ENCODE results near the gene OR1L6. TPM values are rescaled to one million over a fixed set of nuclear protein-coding genes. Genes with fewer than 3 reads are reported as not detected.

The OR1L6 gene
- total RNA-seq, 2 donors from 2014 or later: not detected

GRCh38 chr9:122754825-122755224 lies 12.7 kb downstream of the OR1L6 start:
- H3K9me3 ChIP-seq: no peaks in the 10 kb centered on the region
- H3K9ac ChIP-seq (ENCODE audit: low read depth in 2 of 2, low read length in 2 of 2): no peak overlapping the region
- H3K27ac ChIP-seq: no peak overlapping the region
- H3K4me1 ChIP-seq: no peaks in the 10 kb centered on the region
- H3K27me3 ChIP-seq: no peaks in the 10 kb centered on the region
- no peaks in the 10 kb centered on the region for H3K36me3 ChIP-seq
- H3K4me3 ChIP-seq: no peak overlapping the region
- no peak for DNase-seq
- intact Hi-C loops (cut with DNase I): no loop called here
- no peak for TF ChIP-seq CTCF (IDR thresholded peaks at IDR 0.05)

GRCh38 chr9:122767817-122768216 lies 25.7 kb downstream of the OR1L6 start:
- no peak for DNase-seq

GRCh38 chr9:122777052-122777451 lies 34.9 kb downstream of the OR1L6 start:
- intact Hi-C loops (cut with DNase I): no loop called here
- no peaks in the 10 kb centered on the region for H3K27me3 ChIP-seq
- no peak overlapping the region for H3K27ac ChIP-seq
- no peak overlapping the region for H3K9ac ChIP-seq (ENCODE audit: low read depth in 2 of 2, low read length in 2 of 2)
- H3K4me3 ChIP-seq: no peak overlapping the region
- no peaks in the 10 kb centered on the region for H3K4me1 ChIP-seq
- H3K36me3 ChIP-seq: no peaks in the 10 kb centered on the region
- no peak for TF ChIP-seq CTCF (IDR thresholded peaks at IDR 0.05)
- no peak for DNase-seq
- H3K9me3 ChIP-seq: no peaks in the 10 kb centered on the region

More at GRCh38 chr9:122767817-122768216, 25.7 kb downstream of the OR1L6 start:
- Histone ChIP-seq H3K36me3 (no peaks in the 10 kb centered on the region), H3K27ac (no peak overlapping the region), H3K4me1 (no peaks in the 10 kb centered on the region), H3K9ac (ENCODE audit: low read depth in 2 of 2, low read length in 2 of 2) (no peak overlapping the region), H3K27me3 (no peaks in the 10 kb centered on the region), H3K4me3 (no peak overlapping the region), H3K9me3 (no peaks in the 10 kb centered on the region)
- intact Hi-C loops (cut with DNase I): no loop called here
- no peak for TF ChIP-seq CTCF (IDR thresholded peaks at IDR 0.05)

GRCh38 chr9:122777935-122778627 lies 36.0 kb downstream of the OR1L6 start:
- no peak overlapping the region for H3K9ac ChIP-seq (ENCODE audit: low read depth in 2 of 2, low read length in 2 of 2)
- H3K4me3 ChIP-seq: no peak overlapping the region
- no peaks in the 10 kb centered on the region for H3K36me3 ChIP-seq
- no peaks in the 10 kb centered on the region for H3K9me3 ChIP-seq
- no peak overlapping the region for H3K27ac ChIP-seq
- intact Hi-C loops (cut with DNase I): no loop called here
- no peaks in the 10 kb centered on the region for H3K27me3 ChIP-seq
- no peak for TF ChIP-seq CTCF (IDR thresholded peaks at IDR 0.05)
- no peak for DNase-seq
- H3K4me1 ChIP-seq: no peaks in the 10 kb centered on the region

- DNase-seq: no peak
Observed at GRCh38 chr9:122779181-122779580, 37.1 kb downstream of the OR1L6 start.

More at GRCh38 chr9:122779181-122779580, 37.1 kb downstream of the OR1L6 start:
- no peaks in the 10 kb centered on the region for H3K9me3 ChIP-seq
- H3K36me3 ChIP-seq: no peaks in the 10 kb centered on the region
- H3K27me3 ChIP-seq: no peaks in the 10 kb centered on the region
- TF ChIP-seq CTCF (IDR thresholded peaks at IDR 0.05): no peak
- H3K27ac ChIP-seq: no peak overlapping the region
- no peaks in the 10 kb centered on the region for H3K4me1 ChIP-seq
- intact Hi-C loops (cut with DNase I): no loop called here
- H3K9ac ChIP-seq (ENCODE audit: low read depth in 2 of 2, low read length in 2 of 2): no peak overlapping the region
- no peak overlapping the region for H3K4me3 ChIP-seq
